DND-41 (cell line): ENCODE data around the gene DPM1.
A peak's percentile ranks its signal among the peaks of the same experiment; 100 is the strongest.

Source experiments
- ATAC-seq: fragments of 200-7000 bp; cut with Tn5 transposase; 3 replicates; pipeline ENCODE4 v1.9.1; 2021; ENCODE audit warnings: low read depth; ENCODE audit not compliant: insufficient read depth
- DNase-seq: peaks from one replicate; pipeline ENCODE4 v3.0.0-alpha.2; 2020
- H2AFZ ChIP-seq: 2 replicates; pipeline ENCODE4 v1.6.0; 2012; ENCODE audit warnings: low read depth, low read length
- H3K27ac ChIP-seq: 2 replicates; pipeline ENCODE4 v1.5.1; 2012; ENCODE audit warnings: low read length, inconsistent platforms
- H3K27me3 ChIP-seq: fragments of 200-600 bp; sonication (generic); 2 replicates; pipeline ENCODE4 v1.6.0; 2012; ENCODE audit warnings: low read length, mild to moderate bottlenecking, inconsistent platforms; ENCODE audit not compliant: insufficient read depth, poor library complexity
- H3K36me3 ChIP-seq: 2 replicates; pipeline ENCODE4 v1.5.1; 2012; ENCODE audit warnings: low read length, inconsistent platforms; ENCODE audit not compliant: insufficient read depth
- H3K4me1 ChIP-seq: 2 replicates; pipeline ENCODE4 v1.5.1; 2012; ENCODE audit warnings: mild to moderate bottlenecking, low read length; ENCODE audit not compliant: insufficient read depth
- H3K4me2 ChIP-seq: 2 replicates; pipeline ENCODE4 v1.6.0; 2012; ENCODE audit warnings: mild to moderate bottlenecking, moderate library complexity, low read length, inconsistent platforms; ENCODE audit not compliant: insufficient read depth
- H3K4me3 ChIP-seq, 2 experiments: fragments of 200-600 bp in 1 of 2; shearing (Covaris generic) in 1 of 2; 2 replicates each; pipeline ENCODE4 v1.5.1; 2012 to 2016; ENCODE audit warnings: inconsistent platforms in 2 of 2, low read length in 2 of 2, mild to moderate bottlenecking in 2 of 2, low read depth in 1 of 2, moderate library complexity in 1 of 2
- H3K79me2 ChIP-seq: 2 replicates; pipeline ENCODE4 v1.6.0; 2012; ENCODE audit warnings: low read length, inconsistent platforms; ENCODE audit not compliant: insufficient read depth
- H3K9ac ChIP-seq: 2 replicates; pipeline ENCODE4 v1.6.0; 2012; ENCODE audit warnings: low read depth, mild to moderate bottlenecking, inconsistent platforms, low read length, moderate library complexity
- H3K9me3 ChIP-seq: 2 replicates; pipeline ENCODE4 v1.5.1; 2012; ENCODE audit warnings: low read length, moderate library complexity, mild to moderate bottlenecking, inconsistent platforms; ENCODE audit not compliant: insufficient read depth, severe bottlenecking
- H4K20me1 ChIP-seq: 2 replicates; pipeline ENCODE4 v1.6.0; 2012; ENCODE audit warnings: low read length; ENCODE audit not compliant: insufficient read depth
- CTCF ChIP-seq: IDR thresholded peaks from 2 replicates; pipeline ENCODE4 v1.5.1; 2012; ENCODE audit warnings: borderline replicate concordance, low read length, moderate library complexity, mild to moderate bottlenecking; ENCODE audit not compliant: poor library complexity, severe bottlenecking; ENCODE audit errors: extremely low read depth
- EZH2 ChIP-seq: IDR thresholded peaks from 3 replicates; pipeline ENCODE4 v1.6.1; 2012; ENCODE audit warnings: borderline replicate concordance, low read depth, mild to moderate bottlenecking, moderate library complexity, low read length, inconsistent platforms; ENCODE audit not compliant: severe bottlenecking

DPM1 gene

GRCh38 chr20:50991076-50991475 is 32.7 kb upstream of the DPM1 start:
- H3K4me1 ChIP-seq: no peaks in the 10 kb centered on the region
- H3K36me3 ChIP-seq: no peaks in the 10 kb centered on the region
- H3K4me2 ChIP-seq: no peak overlapping the region
- no peak overlapping the region for H3K4me3 ChIP-seq
- H3K27ac ChIP-seq: no peak overlapping the region
- H3K27me3 ChIP-seq: peaks cover 2% of the 10 kb centered on the region
- no peak for ATAC-seq
- TF ChIP-seq CTCF (no peak), EZH2 (no peak)
- no peak overlapping the region for H3K9ac ChIP-seq
- no peaks in the 10 kb centered on the region for H3K79me2 ChIP-seq
- no peak for DNase-seq
- H4K20me1 ChIP-seq: no peaks in the 10 kb centered on the region
- no peak overlapping the region for H2AFZ ChIP-seq
- H3K9me3 ChIP-seq: no peaks in the 10 kb centered on the region

- peaks cover 2% of the 10 kb centered on the region for H3K27me3 ChIP-seq
- no peak overlapping the region for H3K4me3 ChIP-seq
- H3K27ac ChIP-seq: no peak overlapping the region
- DNase-seq: peak; percentile 72
- no peaks in the 10 kb centered on the region for H3K79me2 ChIP-seq
- no peak overlapping the region for H3K9ac ChIP-seq
- no peaks in the 10 kb centered on the region for H4K20me1 ChIP-seq
- H3K9me3 ChIP-seq: no peaks in the 10 kb centered on the region
- no peaks in the 10 kb centered on the region for H3K4me1 ChIP-seq
- H3K36me3 ChIP-seq: no peaks in the 10 kb centered on the region
- ATAC-seq: peak; percentile 96
- no peak overlapping the region for H3K4me2 ChIP-seq
- TF ChIP-seq CTCF: peak; percentile 97
- TF ChIP-seq EZH2: no peak
- no peak overlapping the region for H2AFZ ChIP-seq
Observed at GRCh38 chr20:50987493-50988210, 29.3 kb upstream of the DPM1 start.

- H3K9ac ChIP-seq: no peak overlapping the region
- H3K4me1 ChIP-seq: no peaks in the 10 kb centered on the region
- H2AFZ ChIP-seq: no peak overlapping the region
- no peak overlapping the region for H3K4me3 ChIP-seq
- no peaks in the 10 kb centered on the region; the same call in 1 of the 2 replicates for H4K20me1 ChIP-seq
- no peaks in the 10 kb centered on the region for H3K79me2 ChIP-seq
- H3K27me3 ChIP-seq: peaks cover 2% of the 10 kb centered on the region
- TF ChIP-seq CTCF: no peak
- TF ChIP-seq EZH2: no peak
- ATAC-seq: no peak
- H3K27ac ChIP-seq: no peak overlapping the region
- no peaks in the 10 kb centered on the region for H3K9me3 ChIP-seq
- DNase-seq: no peak
- no peaks in the 10 kb centered on the region for H3K36me3 ChIP-seq
- H3K4me2 ChIP-seq: no peak overlapping the region
Observed at GRCh38 chr20:50983321-50983720, 25.0 kb upstream of the DPM1 start.
